ENCODE measurements around the gene S100A12. TPM values are rescaled to one million over a fixed set of nuclear protein-coding genes. Genes with fewer than 3 reads are reported as not detected.
A peak's percentile ranks its signal among the peaks of the same experiment; 100 is the strongest.
"Not testable (repeated sequence)": the region's sequence is repeated elsewhere in the genome, so short reads cannot be mapped to it uniquely, and the experiment has no call there.

The S100A12 gene
- total RNA-seq: not detected in 2 replicates

GRCh38 chr1:153375511-153375910 lies at the start of gene S100A12:
Gene S100A12 (minus strand): TSS chr1:153375621. CDS start chr1:153374592, 1,029 bp downstream.
- no peak within 1 kb of the TSS for H3K4me3 ChIP-seq (ENCODE audit: low read depth, low read length)
- no peaks in the 10 kb centered on the region for H3K36me3 ChIP-seq (ENCODE audit: control insufficient read depth, insufficient read depth, low read length)
- DNase-seq (ENCODE audit: low read depth): peak; percentile 42
- no peak for TF ChIP-seq CTCF (IDR thresholded peaks at IDR 0.05; ENCODE audit: insufficient read depth, low read length, poor library complexity, severe bottlenecking)
- H3K27me3 ChIP-seq (ENCODE audit: control insufficient read depth, insufficient read depth, low read length): no peaks in the 10 kb centered on the region

DNA sequence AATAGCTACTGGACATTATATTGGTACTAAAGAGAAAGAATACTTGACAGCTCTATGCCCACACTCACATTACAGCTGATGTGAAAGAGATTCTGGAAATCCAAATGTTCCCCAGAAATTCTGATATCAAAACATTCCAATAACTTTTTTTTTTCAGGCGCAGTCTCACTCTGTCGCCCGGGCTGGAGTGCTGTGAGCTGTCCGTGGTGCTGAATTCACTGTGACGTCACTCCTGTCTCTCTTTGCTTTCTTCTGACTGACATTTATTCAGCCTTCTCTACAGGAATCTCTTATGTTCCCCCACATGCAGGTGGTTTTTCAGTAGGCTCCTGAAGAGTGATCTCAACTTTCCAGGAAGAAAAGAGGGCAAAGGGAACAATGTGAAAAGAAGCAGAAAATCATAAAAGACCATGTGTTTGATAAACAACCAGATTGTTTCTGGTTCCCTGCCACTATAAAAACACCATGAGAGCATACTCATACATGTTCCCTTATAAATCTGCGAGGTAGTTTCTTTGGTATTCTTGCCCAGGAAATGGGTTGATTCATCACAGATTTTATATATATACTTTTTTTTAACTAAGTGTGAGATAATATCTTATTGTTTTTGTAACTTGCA lies 47.1 kb upstream of the S100A12 start:
- no peak for TF ChIP-seq CTCF (IDR thresholded peaks at IDR 0.05; ENCODE audit: insufficient read depth, low read length, poor library complexity, severe bottlenecking)
- DNase-seq (ENCODE audit: low read depth): peak; percentile 5
- Histone ChIP-seq H3K36me3 (ENCODE audit: control insufficient read depth, insufficient read depth, low read length) (no peaks in the 10 kb centered on the region), H3K27me3 (ENCODE audit: control insufficient read depth, insufficient read depth, low read length) (no peaks in the 10 kb centered on the region), H3K4me3 (ENCODE audit: low read depth, low read length) (no peak overlapping the region)

DNA sequence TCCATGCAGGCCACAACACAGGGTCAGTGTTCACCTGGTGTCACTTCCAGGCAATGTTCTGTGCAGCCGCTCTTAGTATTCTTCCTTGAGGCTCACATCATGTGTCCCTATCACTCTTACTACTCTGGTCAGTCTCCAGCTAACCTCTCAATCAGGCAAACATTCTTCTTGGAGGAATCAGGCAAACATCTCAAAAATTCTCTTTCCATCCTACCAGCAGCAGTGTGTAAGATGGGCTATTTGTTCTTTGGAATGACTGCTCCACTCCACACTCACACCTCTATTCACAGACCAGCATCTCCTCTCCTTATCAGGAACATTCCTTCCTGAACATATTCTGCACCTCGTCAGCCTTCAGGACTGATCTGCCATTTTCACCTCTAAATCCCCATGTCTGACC lies 44.9 kb upstream of the S100A12 start:
- no peak for DNase-seq (ENCODE audit: low read depth)
- no peaks in the 10 kb centered on the region for H3K36me3 ChIP-seq (ENCODE audit: control insufficient read depth, insufficient read depth, low read length)
- no peak overlapping the region for H3K4me3 ChIP-seq (ENCODE audit: low read depth, low read length)
- no peak for TF ChIP-seq CTCF (IDR thresholded peaks at IDR 0.05; ENCODE audit: insufficient read depth, low read length, poor library complexity, severe bottlenecking)
- H3K27me3 ChIP-seq (ENCODE audit: control insufficient read depth, insufficient read depth, low read length): no peaks in the 10 kb centered on the region

DNA sequence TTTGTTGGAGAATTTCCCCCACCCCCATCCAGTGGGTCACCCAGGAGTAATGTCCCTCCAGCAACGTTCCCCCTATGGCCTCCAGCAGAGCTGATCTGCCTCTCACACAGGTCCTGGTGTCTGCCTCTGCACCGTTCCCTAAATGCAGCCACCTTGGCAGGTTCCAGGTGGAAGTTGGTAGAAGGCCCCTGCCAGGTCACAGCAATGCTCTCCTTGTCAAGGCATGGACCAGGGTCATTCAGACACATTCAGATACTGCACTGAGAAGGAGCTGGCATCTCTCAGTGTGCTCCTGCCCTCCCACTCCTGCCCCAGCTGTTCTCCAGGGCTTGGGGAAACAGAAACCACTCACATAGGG lies 44.0 kb upstream of the S100A12 start:
- not testable (repeated sequence) for H3K4me3 ChIP-seq (ENCODE audit: low read depth, low read length); H3K27me3 ChIP-seq (ENCODE audit: control insufficient read depth, insufficient read depth, low read length); H3K36me3 ChIP-seq (ENCODE audit: control insufficient read depth, insufficient read depth, low read length); DNase-seq (ENCODE audit: low read depth)

- not testable (repeated sequence) for H3K36me3 ChIP-seq (ENCODE audit: control insufficient read depth, insufficient read depth, low read length); H3K27me3 ChIP-seq (ENCODE audit: control insufficient read depth, insufficient read depth, low read length); H3K4me3 ChIP-seq (ENCODE audit: low read depth, low read length); DNase-seq (ENCODE audit: low read depth)
Observed at GRCh38 chr1:153418758-153419435, 43.5 kb upstream of the S100A12 start.

DNA sequence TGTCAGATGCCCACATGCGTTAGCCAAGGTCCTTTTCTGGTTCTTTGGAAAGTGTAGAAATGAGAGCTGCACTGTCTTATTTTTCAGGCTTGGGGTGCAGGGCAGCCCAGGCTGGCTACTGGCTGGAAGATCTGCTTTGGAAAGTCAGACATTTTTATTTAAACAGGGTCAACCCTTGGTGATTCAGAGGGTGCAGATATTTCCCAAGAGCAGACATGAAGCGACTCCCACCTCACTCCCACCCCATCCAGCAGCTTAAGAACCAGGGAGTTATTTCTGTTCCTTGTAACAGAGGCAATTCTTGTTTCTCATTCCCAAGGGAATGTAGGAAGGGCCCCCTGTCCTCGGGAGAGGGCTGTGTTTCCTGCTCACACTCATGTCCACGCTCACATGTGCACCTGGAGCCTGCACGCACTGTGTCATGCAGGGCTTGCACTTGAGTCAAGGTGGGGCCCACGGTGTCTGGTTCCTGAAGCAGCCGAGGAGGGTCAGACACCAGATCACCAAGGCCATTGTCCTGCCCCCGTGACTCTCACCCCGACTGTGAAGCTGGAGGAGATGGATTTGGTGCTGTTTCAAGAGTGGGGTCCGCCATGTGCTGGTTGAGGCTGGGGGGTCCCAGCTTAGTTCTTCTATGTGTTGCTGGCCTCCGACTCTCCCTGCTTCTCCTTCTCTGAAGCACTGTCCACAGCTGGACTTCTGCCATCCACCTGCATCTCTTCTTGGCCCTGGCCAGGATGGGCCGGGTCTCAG lies 41.9 kb upstream of the S100A12 start:
- Histone ChIP-seq H3K36me3 (ENCODE audit: control insufficient read depth, insufficient read depth, low read length) (no peaks in the 10 kb centered on the region), H3K4me3 (ENCODE audit: low read depth, low read length) (no peak overlapping the region), H3K27me3 (ENCODE audit: control insufficient read depth, insufficient read depth, low read length) (no peaks in the 10 kb centered on the region)
- no peak for TF ChIP-seq CTCF (IDR thresholded peaks at IDR 0.05; ENCODE audit: insufficient read depth, low read length, poor library complexity, severe bottlenecking)
- DNase-seq (ENCODE audit: low read depth): no peak
